ENCODE data around the gene CA4.

GRCh38 chr17:60171753-60172079 lies 21.9 kb downstream of the CA4 start:
- TF ChIP-seq POLR2A (IDR thresholded peaks at IDR 0.05) (no peak), CTCF (IDR thresholded peaks at IDR 0.05) (no peak)
